K562 (cell line): ENCODE data around the gene MMUT.

Experiments used
- CHCHD3 ChIP-seq: fragments of 250-450 bp; sonication (Bioruptor Pico); IDR thresholded peaks from 2 replicates; pipeline ENCODE4 v2.1.2; 2022; ENCODE audit warnings: mild to moderate bottlenecking
- CHD4 ChIP-seq: fragments of 200-600 bp; sonication (generic); IDR thresholded peaks from 3 replicates; pipeline ENCODE4 v1.6.1; 2012; ENCODE audit warnings: low read depth, mild to moderate bottlenecking, mixed read lengths, low read length, inconsistent platforms; ENCODE audit not compliant: insufficient read depth, insufficient replicate concordance, poor library complexity, severe bottlenecking
- CSDE1 ChIP-seq, 2 experiments: fragments of 450-650 bp; IDR thresholded peaks; 2 replicates each; pipeline ENCODE4 v1.6.1; 2016; ENCODE audit warnings: mild to moderate bottlenecking in 1 of 2
- EP400 ChIP-seq: fragments of 450-650 bp; IDR thresholded peaks from 2 replicates; pipeline ENCODE4 v1.6.1; 2017; ENCODE audit warnings: antibody characterized with exemption, mild to moderate bottlenecking, moderate library complexity
- ESRRA ChIP-seq: fragments of 450-650 bp; IDR thresholded peaks from 2 replicates; pipeline ENCODE4 v1.6.1; 2014; ENCODE audit warnings: low read depth, mild to moderate bottlenecking, moderate library complexity, borderline replicate concordance
- ETV6 ChIP-seq, 3 experiments: fragments of 150-350 bp in 1 of 3; sonication (generic) in 1 of 3; formaldehyde crosslinking in 1 of 3; IDR thresholded peaks; 2 replicates each; pipeline versions ENCODE4 v1.6.1 to v1.8.0; 2014 to 2022; ENCODE audit warnings: borderline replicate concordance in 2 of 3, low read depth in 2 of 3, antibody characterized with exemption in 1 of 3, low read length in 1 of 3, mild to moderate bottlenecking in 1 of 3, missing genetic modification reagents in 1 of 3
- KLF16 ChIP-seq: IDR thresholded peaks from 2 replicates; pipeline ENCODE4 v1.6.1; 2016; ENCODE audit warnings: antibody characterized with exemption
- MYNN ChIP-seq, 2 experiments: sonication (generic); formaldehyde crosslinking in 1 of 2; IDR thresholded peaks; 2 replicates each; pipeline versions ENCODE4 v1.5.0 to v1.6.1; 2016 to 2020; ENCODE audit warnings: antibody characterized with exemption in 1 of 2, missing genetic modification reagents in 1 of 2
- SETDB1 ChIP-seq: IDR thresholded peaks from one replicate; pipeline ENCODE4 v1.6.1; 2012; ENCODE audit warnings: low read length, control low read depth, inconsistent platforms
- TF ChIP-seq, protein P1 (sequence below): fragments of 450-650 bp; formaldehyde crosslinking; IDR thresholded peaks from 2 replicates; pipeline ENCODE4 v1.4.0; 2022; ENCODE audit warnings: mild to moderate bottlenecking, moderate library complexity
- TF ChIP-seq, protein P2 (sequence below), 3 experiments: IDR thresholded peaks in 2 of 3; conservative IDR thresholded peaks in 1 of 3; 2 replicates each; pipeline ENCODE4 v1.5.1; 2011 to 2012; ENCODE audit warnings: low read length in 3 of 3, mild to moderate bottlenecking in 3 of 3, control low read depth in 2 of 3, improper control_type of control experiment in 1 of 3, inconsistent platforms in 1 of 3, low read depth in 1 of 3, mixed read lengths in 1 of 3, moderate library complexity in 1 of 3; ENCODE audit not compliant: insufficient read depth in 2 of 3

DNA sequence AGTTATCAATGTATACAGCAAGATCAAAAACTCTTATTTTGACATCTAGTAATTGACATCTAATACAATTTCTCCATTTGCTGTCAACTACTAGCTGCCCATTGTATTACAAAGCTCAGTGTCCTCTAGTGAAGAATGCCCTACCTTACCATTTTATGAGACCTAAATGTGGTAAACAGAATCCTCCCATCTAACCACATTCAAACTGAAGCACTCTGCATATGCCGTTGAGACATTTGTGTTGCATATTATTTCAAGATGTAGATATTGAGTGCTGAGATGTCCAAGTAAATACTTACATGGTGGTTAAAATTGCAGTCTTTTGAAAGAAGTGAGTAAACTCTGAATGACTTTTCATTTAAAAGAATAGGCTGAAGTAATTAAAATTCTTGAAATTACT lies 36.1 kb upstream of the MMUT start:
- no peak for TF ChIP-seq SETDB1
- TF ChIP-seq, protein P1, sequence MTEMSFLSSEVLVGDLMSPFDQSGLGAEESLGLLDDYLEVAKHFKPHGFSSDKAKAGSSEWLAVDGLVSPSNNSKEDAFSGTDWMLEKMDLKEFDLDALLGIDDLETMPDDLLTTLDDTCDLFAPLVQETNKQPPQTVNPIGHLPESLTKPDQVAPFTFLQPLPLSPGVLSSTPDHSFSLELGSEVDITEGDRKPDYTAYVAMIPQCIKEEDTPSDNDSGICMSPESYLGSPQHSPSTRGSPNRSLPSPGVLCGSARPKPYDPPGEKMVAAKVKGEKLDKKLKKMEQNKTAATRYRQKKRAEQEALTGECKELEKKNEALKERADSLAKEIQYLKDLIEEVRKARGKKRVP (CRISPR knock-in tag) = no peak
- TF ChIP-seq, protein P2, sequence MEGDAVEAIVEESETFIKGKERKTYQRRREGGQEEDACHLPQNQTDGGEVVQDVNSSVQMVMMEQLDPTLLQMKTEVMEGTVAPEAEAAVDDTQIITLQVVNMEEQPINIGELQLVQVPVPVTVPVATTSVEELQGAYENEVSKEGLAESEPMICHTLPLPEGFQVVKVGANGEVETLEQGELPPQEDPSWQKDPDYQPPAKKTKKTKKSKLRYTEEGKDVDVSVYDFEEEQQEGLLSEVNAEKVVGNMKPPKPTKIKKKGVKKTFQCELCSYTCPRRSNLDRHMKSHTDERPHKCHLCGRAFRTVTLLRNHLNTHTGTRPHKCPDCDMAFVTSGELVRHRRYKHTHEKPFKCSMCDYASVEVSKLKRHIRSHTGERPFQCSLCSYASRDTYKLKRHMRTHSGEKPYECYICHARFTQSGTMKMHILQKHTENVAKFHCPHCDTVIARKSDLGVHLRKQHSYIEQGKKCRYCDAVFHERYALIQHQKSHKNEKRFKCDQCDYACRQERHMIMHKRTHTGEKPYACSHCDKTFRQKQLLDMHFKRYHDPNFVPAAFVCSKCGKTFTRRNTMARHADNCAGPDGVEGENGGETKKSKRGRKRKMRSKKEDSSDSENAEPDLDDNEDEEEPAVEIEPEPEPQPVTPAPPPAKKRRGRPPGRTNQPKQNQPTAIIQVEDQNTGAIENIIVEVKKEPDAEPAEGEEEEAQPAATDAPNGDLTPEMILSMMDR (IDR thresholded peaks at IDR 0.05 in 2 of 3, conservative IDR thresholded peaks at IDR 0.05 in 1 of 3; ENCODE audit: insufficient read depth in 2 of 3, low read depth in 1 of 3, low read length in 3 of 3) = no peak
- no peak for TF ChIP-seq EP400
- TF ChIP-seq CSDE1 (IDR thresholded peaks at IDR 0.05) = no peak
- TF ChIP-seq ESRRA = no peak
- TF ChIP-seq CHD4 = no peak
- TF ChIP-seq KLF16 = no peak
- no peak for TF ChIP-seq CHCHD3 (CRISPR knock-in tag)
- TF ChIP-seq ETV6 (IDR thresholded peaks at IDR 0.05; ENCODE audit: borderline replicate concordance in 1 of 2, low read depth in 2 of 2, low read length in 1 of 2) = no peak
- TF ChIP-seq ETV6 (CRISPR knock-in tag; IDR thresholded peaks at IDR 0.05; ENCODE audit: borderline replicate concordance) = no peak
- TF ChIP-seq MYNN (IDR thresholded peaks at IDR 0.05) = no peak
- TF ChIP-seq MYNN (CRISPR knock-in tag; IDR thresholded peaks at IDR 0.05) = no peak
